Measurements from ENCODE around the gene SMARCA2. TPM values are rescaled to one million over a fixed set of nuclear protein-coding genes. Genes with fewer than 3 reads are reported as not detected.

SMARCA2 gene
- total and polyA plus RNA-seq, 9 of the 15 experiments (the other 6 are each of a cell fraction or from before 2014, with no cell fraction given) = 8.0 to 34.8 (median 25.5) TPM

GRCh38 chr9:2180704-2181103 is 165.6 kb downstream of the SMARCA2 start (continued):
- TF ChIP-seq ZBTB40 (IDR thresholded peaks at IDR 0.05) = no peak
- TF ChIP-seq ZBTB40 (CRISPR knock-in tag; IDR thresholded peaks at IDR 0.05) = no peak
- no peak for TF ChIP-seq KLF6 (CRISPR knock-in tag; IDR thresholded peaks at IDR 0.05; ENCODE audit: borderline replicate concordance)
- no peak for TF ChIP-seq XRCC4 (IDR thresholded peaks at IDR 0.05; ENCODE audit: extremely low read depth, insufficient read depth, insufficient read length)
- TF ChIP-seq RB1 (IDR thresholded peaks at IDR 0.05; ENCODE audit: low read depth) = no peak
- TF ChIP-seq ZNF764 (CRISPR knock-in tag; IDR thresholded peaks at IDR 0.05; ENCODE audit: low read depth) = no peak
- TF ChIP-seq CBX8 (IDR thresholded peaks at IDR 0.05; ENCODE audit: borderline replicate concordance, extremely low read depth, low read depth, low read length, poor library complexity, severe bottlenecking) = no peak
- no peak for TF ChIP-seq TRIM25 (IDR thresholded peaks at IDR 0.05; ENCODE audit: borderline replicate concordance)

Measured in K562 (cell line).